H9 (cell line): Measurements from ENCODE around the gene RAB3A. TPM values are rescaled to one million over a fixed set of nuclear protein-coding genes. Genes with fewer than 3 reads are reported as not detected.

Experiments used
- DNase-seq: peaks from one replicate; pipeline ENCODE4 v3.0.0-alpha.2; 2017
- H2AFZ ChIP-seq: one replicate; pipeline ENCODE4 v1.6.1; 2013; ENCODE audit warnings: mild to moderate bottlenecking, low read length, control low read depth, moderate library complexity
- H2AK5ac ChIP-seq: 2 replicates; pipeline ENCODE4 v1.6.1; 2013; ENCODE audit warnings: low read length, control low read depth, mixed read lengths; ENCODE audit not compliant: insufficient read length
- H2BK120ac ChIP-seq: one replicate; pipeline ENCODE4 v1.6.1; 2013; ENCODE audit warnings: low read depth, mild to moderate bottlenecking, low read length, control low read depth, inconsistent platforms; ENCODE audit not compliant: poor library complexity, severe bottlenecking
- H2BK12ac ChIP-seq: 2 replicates; pipeline ENCODE4 v1.6.1; 2013; ENCODE audit warnings: low read length, control low read depth, mixed read lengths, low read depth; ENCODE audit not compliant: insufficient read length
- H2BK15ac ChIP-seq: 2 replicates; pipeline ENCODE4 v1.6.1; 2013; ENCODE audit warnings: low read depth, low read length, control low read depth
- H2BK20ac ChIP-seq: one replicate; pipeline ENCODE4 v1.6.1; 2013; ENCODE audit warnings: low read depth, mild to moderate bottlenecking, low read length, control low read depth, inconsistent platforms; ENCODE audit not compliant: poor library complexity, severe bottlenecking
- H2BK5ac ChIP-seq: 2 replicates; pipeline ENCODE4 v1.6.1; 2013; ENCODE audit warnings: low read length, control low read depth, mixed read lengths; ENCODE audit not compliant: insufficient read length
- H3K14ac ChIP-seq: 2 replicates; pipeline ENCODE4 v1.6.1; 2013; ENCODE audit warnings: low read length, control low read depth; ENCODE audit not compliant: insufficient read depth
- H3K18ac ChIP-seq: 2 replicates; pipeline ENCODE4 v1.6.1; 2013; ENCODE audit warnings: low read depth, mild to moderate bottlenecking, mixed read lengths, low read length, control low read depth; ENCODE audit not compliant: insufficient read length
- H3K23ac ChIP-seq: 2 replicates; pipeline ENCODE4 v1.6.1; 2013; ENCODE audit warnings: low read length, control low read depth, mixed read lengths, low read depth; ENCODE audit not compliant: insufficient read length
- H3K23me2 ChIP-seq: 2 replicates; pipeline ENCODE4 v1.6.1; 2013; ENCODE audit warnings: low read depth, mild to moderate bottlenecking, mixed read lengths, low read length, control low read depth; ENCODE audit not compliant: insufficient read length, poor library complexity, severe bottlenecking
- H3K27ac ChIP-seq: 2 replicates; pipeline ENCODE4 v1.5.1; 2013; ENCODE audit warnings: low read length, control low read depth, mixed read lengths, low read depth; ENCODE audit not compliant: insufficient read length
- H3K27me3 ChIP-seq: 2 replicates; pipeline ENCODE4 v1.6.1; 2013; ENCODE audit warnings: low read length, control low read depth, inconsistent platforms; ENCODE audit not compliant: insufficient read depth
- H3K4ac ChIP-seq: 2 replicates; pipeline ENCODE4 v1.6.1; 2013; ENCODE audit warnings: low read depth, mild to moderate bottlenecking, control low read depth, inconsistent platforms, low read length, moderate library complexity
- H3K4me1 ChIP-seq: 2 replicates; pipeline ENCODE4 v1.6.1; 2013; ENCODE audit warnings: low read length, control low read depth, inconsistent platforms; ENCODE audit not compliant: insufficient read depth
- H3K4me2 ChIP-seq: 2 replicates; pipeline ENCODE4 v1.6.1; 2013; ENCODE audit warnings: low read length, control low read depth, mixed read lengths; ENCODE audit not compliant: insufficient read length, insufficient read depth
- H3K56ac ChIP-seq: 2 replicates; pipeline ENCODE4 v1.6.1; 2013; ENCODE audit warnings: low read depth, mild to moderate bottlenecking, mixed read lengths, low read length, control low read depth; ENCODE audit not compliant: insufficient read length
- H3K79me1 ChIP-seq: 2 replicates; pipeline ENCODE4 v1.6.1; 2013; ENCODE audit warnings: low read depth, mild to moderate bottlenecking, moderate library complexity, low read length, control low read depth, inconsistent platforms; ENCODE audit not compliant: insufficient read depth, poor library complexity, severe bottlenecking
- H3K79me2 ChIP-seq: 2 replicates; pipeline ENCODE4 v1.6.1; 2013; ENCODE audit warnings: low read length, control low read depth, inconsistent platforms; ENCODE audit not compliant: insufficient read depth
- H3K9ac ChIP-seq: 2 replicates; pipeline ENCODE4 v1.6.1; 2013; ENCODE audit warnings: low read length, control low read depth, mixed read lengths; ENCODE audit not compliant: insufficient read length; ENCODE audit errors: extremely low read depth
- H3K9me3 ChIP-seq: one replicate; pipeline ENCODE4 v1.6.1; 2013; ENCODE audit warnings: low read depth, low read length, inconsistent platforms; ENCODE audit not compliant: control insufficient read depth
- H3T11ph ChIP-seq: one replicate; pipeline ENCODE4 v1.6.1; 2013; ENCODE audit warnings: mild to moderate bottlenecking, low read length, control low read depth, inconsistent platforms
- H4K20me1 ChIP-seq: one replicate; pipeline ENCODE4 v1.6.1; 2013; ENCODE audit not compliant: control insufficient read depth, insufficient read length, insufficient read depth
- H4K5ac ChIP-seq: 2 replicates; pipeline ENCODE4 v1.6.1; 2013; ENCODE audit warnings: low read depth, mild to moderate bottlenecking, mixed read lengths, low read length, control low read depth; ENCODE audit not compliant: insufficient read length
- H4K8ac ChIP-seq: replicated peaks from 2 replicates; pipeline ENCODE4 v1.6.1; 2013; ENCODE audit warnings: low read length, control low read depth, mixed read lengths, low read depth; ENCODE audit not compliant: insufficient read length
- H4K91ac ChIP-seq: 2 replicates; pipeline ENCODE4 v1.6.1; 2013; ENCODE audit warnings: low read depth, mild to moderate bottlenecking, moderate library complexity, mixed read lengths, low read length, control low read depth; ENCODE audit not compliant: insufficient read length
- H3K27ac Mint-ChIP-seq, 3 experiments: 2 replicates in 2 of 3; 3 replicates in 1 of 3; pipeline ENCODE4 v1.8.0; 2020 to 2021; ENCODE audit warnings: mixed read lengths in 3 of 3, mild to moderate bottlenecking in 1 of 3, moderate library complexity in 1 of 3
- H3K27me3 Mint-ChIP-seq: 2 replicates; pipeline ENCODE4 v1.8.0; 2021; ENCODE audit warnings: low read depth, mild to moderate bottlenecking, moderate library complexity, mixed read lengths
- H3K36me3 Mint-ChIP-seq, 3 experiments: 2 replicates in 2 of 3; 3 replicates in 1 of 3; pipeline ENCODE4 v1.8.0; 2020 to 2021; ENCODE audit warnings: low read depth in 3 of 3, mixed read lengths in 3 of 3; ENCODE audit not compliant: insufficient read depth in 1 of 3
- H3K4me1 Mint-ChIP-seq, 2 experiments: 2 replicates each; pipeline ENCODE4 v1.8.0; 2020; ENCODE audit warnings: mixed read lengths in 2 of 2
- H3K4me3 Mint-ChIP-seq, 2 experiments: 2 replicates in 1 of 2; 3 replicates in 1 of 2; pipeline ENCODE4 v1.8.0; 2020 to 2021; ENCODE audit warnings: mild to moderate bottlenecking in 2 of 2, mixed read lengths in 2 of 2, moderate library complexity in 1 of 2
- H3K9me3 Mint-ChIP-seq, 2 experiments: 2 replicates in 1 of 2; 3 replicates in 1 of 2; pipeline ENCODE4 v1.8.0; 2020; ENCODE audit warnings: mild to moderate bottlenecking in 2 of 2, mixed read lengths in 2 of 2, moderate library complexity in 1 of 2
- CTCF ChIP-seq: fragments of 200-600 bp; sonication (generic); conservative IDR thresholded peaks from 3 replicates; pipeline ENCODE4 v1.8.0; 2021; ENCODE audit warnings: antibody characterized with exemption, mild to moderate bottlenecking
- WGBS: extraction: QIAGEN DNeasy Blood & Tissue Kit; methylation state at CpG from one replicate; pipeline ENCODE4 v1.1.7; 2013; ENCODE audit warnings: missing lambda C conversion rate, low lambda C conversion rate, mixed read lengths; ENCODE audit not compliant: insufficient read length; ENCODE audit errors: extremely low coverage; 5-methylcytosine and 5-hydroxymethylcytosine counted together
- total RNA-seq: library from RNA; stranded (reverse); gene quantifications from 2 replicates; pipeline ENCODE4 v1.2.1, GENCODE V29; 2021

Gene RAB3A
- total RNA-seq, 1 experiment from 2014 or later, result 6.8 TPM

- no peaks in the 10 kb centered on the region for H3K79me2 ChIP-seq
- H2BK15ac ChIP-seq, result no peak overlapping the region
- H2BK120ac ChIP-seq, result no peak overlapping the region
- no peak overlapping the region for H3T11ph ChIP-seq
- no peak overlapping the region for H2BK12ac ChIP-seq
- H3K23me2 ChIP-seq, result peaks cover under 1% of the 10 kb centered on the region
- H3K23ac ChIP-seq, result no peak overlapping the region
- no peak overlapping the region for H4K91ac ChIP-seq
- no CpG with 5 or more reads among the region's 13 CpGs for WGBS
- no peak overlapping the region for H3K4me3 Mint-ChIP-seq
- peaks cover 19 to 35% (median 30%) of the 10 kb centered on the region in 3 experiments; a peak in 6 of 7 replicates for H3K36me3 Mint-ChIP-seq
- no peaks in the 10 kb centered on the region for H3K9me3 ChIP-seq
- no peak overlapping the region for H3K18ac ChIP-seq
- H3K27ac ChIP-seq, result no peak overlapping the region
- H4K8ac ChIP-seq, result no peak overlapping the region
- no peak overlapping the region for H3K4me2 ChIP-seq
- no peak for DNase-seq
- no peaks in the 10 kb centered on the region for H4K20me1 ChIP-seq
- peaks cover 2 to 13% of the 10 kb centered on the region in 2 experiments for H3K4me1 Mint-ChIP-seq
- no peak overlapping the region for H2BK20ac ChIP-seq
- H3K14ac ChIP-seq, result no peak overlapping the region
- H3K56ac ChIP-seq, result no peak overlapping the region
- H3K4ac ChIP-seq, result no peak overlapping the region
- no peaks in the 10 kb centered on the region for H3K4me1 ChIP-seq
- TF ChIP-seq CTCF, result no peak
- H3K79me1 ChIP-seq, result no peaks in the 10 kb centered on the region
- H2AFZ ChIP-seq, result no peak overlapping the region
- H2BK5ac ChIP-seq, result no peak overlapping the region
- no peaks in the 10 kb centered on the region for H3K9me3 Mint-ChIP-seq
- H3K27me3 Mint-ChIP-seq, result no peaks in the 10 kb centered on the region; the same call in 1 of the 2 replicates
- H3K9ac ChIP-seq, result no peak overlapping the region
- no peak overlapping the region; a peak in 1 of 7 replicates for H3K27ac Mint-ChIP-seq
- H3K27me3 ChIP-seq, result no peaks in the 10 kb centered on the region
- no peak overlapping the region for H4K5ac ChIP-seq
- H2AK5ac ChIP-seq, result no peak overlapping the region
These were observed 56.4 kb downstream of the RAB3A start for GRCh38 chr19:18147396-18147795.

Other genes starting within 250 kb of the RAB3A start
- gene KCNN1, start 236.9 kb downstream of the RAB3A start, total RNA-seq, result 8.4 and 9.2 TPM in 2 replicates
- 9.5 and 10.5 TPM in 2 replicates for gene ARRDC2, start 195.9 kb downstream of the RAB3A start, total RNA-seq
- gene IL12RB1, start 117.1 kb downstream of the RAB3A start, total RNA-seq, result not detected in 2 replicates
- gene MAST3, start 106.3 kb downstream of the RAB3A start, total RNA-seq, result 9.6 and 10.4 TPM in 2 replicates
- gene PIK3R2, start 50.9 kb downstream of the RAB3A start, total RNA-seq, result 42.8 and 45.1 TPM in 2 replicates
- gene IFI30, start 30.2 kb downstream of the RAB3A start, total RNA-seq, result 23.6 and 28.0 TPM in 2 replicates
- 22.4 and 26.4 TPM in 2 replicates for gene MPV17L2, start 10.8 kb downstream of the RAB3A start, total RNA-seq
- gene PDE4C, start 22.4 kb upstream of the RAB3A start, total RNA-seq, result 1.4 and 1.8 TPM in 2 replicates
- 0.39 and 0.48 TPM in 2 replicates for gene IQCN, start 70.4 kb upstream of the RAB3A start, total RNA-seq
- 103 and 109 TPM in 2 replicates for gene JUND, start 77.6 kb upstream of the RAB3A start, total RNA-seq
- 342 and 344 TPM in 2 replicates for gene LSM4, start 119.0 kb upstream of the RAB3A start, total RNA-seq
- 61.4 and 64.8 TPM in 2 replicates for gene PGPEP1, start 136.6 kb upstream of the RAB3A start, total RNA-seq
- 5.7 and 7.0 TPM in 2 replicates for gene GDF15, start 182.1 kb upstream of the RAB3A start, total RNA-seq
- 0.18 TPM in 1 of 2 replicates, not detected in the other for gene LRRC25, start 193.6 kb upstream of the RAB3A start, total RNA-seq
- 46.1 and 50.0 TPM in 2 replicates for gene SSBP4, start 215.4 kb upstream of the RAB3A start, total RNA-seq
- gene ISYNA1, start 234.1 kb upstream of the RAB3A start, total RNA-seq, result 241 and 255 TPM in 2 replicates